Endothelial cell of umbilical vein (primary cell): ENCODE data around the gene GLOD4. TPM values are rescaled to one million over a fixed set of nuclear protein-coding genes. Genes with fewer than 3 reads are reported as not detected.

ENCODE experiments used
- BruUV-seq: library from RNA; stranded (reverse); fragments of 400-500 nt; replicated peaks from 2 replicates; lab custom pipeline; 2021; lab: Mats Ljungman, UMichigan
- CTCF ChIA-PET: fragments of 300-600, 350-600 bp; sonication (Branson Sonifier 250); formaldehyde crosslinking; loops from one replicate; lab custom pipeline; 2021; ENCODE audit warnings: antibody characterized with exemption, inconsistent platforms; lab: Charles Lee
- POLR2A ChIA-PET: fragments of 300-600, 350-600 bp; sonication (Branson Sonifier 250); formaldehyde crosslinking; loops from one replicate; lab custom pipeline; 2021; ENCODE audit warnings: antibody characterized with exemption, inconsistent platforms; lab: Charles Lee
- DNase-seq: peaks from one replicate; pipeline ENCODE4 v3.0.0-alpha.2; 2011; ENCODE audit warnings: low read depth, low spot score
- FAIRE-seq: peaks from 2 replicates; lab custom pipeline; 2011; peaks lifted over from hg19 to GRCh38; lab: Jason Lieb, UNC
- H2AFZ ChIP-seq: 2 replicates; pipeline ENCODE4 v1.6.0; 2012; ENCODE audit warnings: low read depth, low read length, control low read depth, inconsistent platforms
- H3K27ac ChIP-seq: 2 replicates; pipeline ENCODE4 v1.5.1; 2011; ENCODE audit warnings: low read depth, mild to moderate bottlenecking, control low read depth, low read length, moderate library complexity; ENCODE audit not compliant: insufficient read depth
- H3K27me3 ChIP-seq, 2 experiments: 2 replicates each; pipeline versions ENCODE4 v1.6.0 to v1.6.1; 2011; ENCODE audit warnings: low read length in 2 of 2, mixed read lengths in 1 of 2; ENCODE audit not compliant: control insufficient read depth in 2 of 2, insufficient read depth in 2 of 2
- H3K36me3 ChIP-seq, 2 experiments: 2 replicates in 1 of 2; 3 replicates in 1 of 2; pipeline ENCODE4 v1.5.1; 2011; ENCODE audit warnings: low read length in 2 of 2, mild to moderate bottlenecking in 1 of 2, moderate library complexity in 1 of 2; ENCODE audit not compliant: control insufficient read depth in 2 of 2, insufficient read depth in 2 of 2; ENCODE audit errors: extremely low read depth in 1 of 2
- H3K4me1 ChIP-seq: 3 replicates; pipeline ENCODE4 v1.5.1; 2011; ENCODE audit warnings: mild to moderate bottlenecking, low read length; ENCODE audit not compliant: control insufficient read depth, insufficient read depth; ENCODE audit errors: extremely low read depth
- H3K4me2 ChIP-seq: 2 replicates; pipeline ENCODE4 v1.6.1; 2011; ENCODE audit warnings: low read length, control low read depth, mixed read lengths; ENCODE audit not compliant: insufficient read depth
- H3K4me3 ChIP-seq, 3 experiments: fragments of 200-600 bp in 1 of 3; sonication (generic), shearing (Covaris generic) in 1 of 3; replicated peaks in 1 of 3; 2 replicates each; pipeline ENCODE4 v1.5.1; 2011 to 2016; ENCODE audit warnings: control low read depth in 3 of 3, low read length in 3 of 3, mild to moderate bottlenecking in 2 of 3, inconsistent platforms in 1 of 3, low read depth in 1 of 3, moderate library complexity in 1 of 3; ENCODE audit not compliant: insufficient read depth in 1 of 3
- H3K79me2 ChIP-seq: 2 replicates; pipeline ENCODE4 v1.6.0; 2012; ENCODE audit warnings: low read length, inconsistent platforms; ENCODE audit not compliant: control insufficient read depth, insufficient read depth
- H3K9ac ChIP-seq: replicated peaks from 2 replicates; pipeline ENCODE3; 2011; ENCODE audit warnings: low read length, control low read depth; ENCODE audit not compliant: insufficient read depth; ENCODE audit errors: extremely low read depth
- H3K9me1 ChIP-seq: replicated peaks from 3 replicates; pipeline ENCODE4 v1.6.0; 2011; ENCODE audit warnings: mild to moderate bottlenecking, low read length; ENCODE audit not compliant: control insufficient read depth, insufficient read depth; ENCODE audit errors: extremely low read depth
- H3K9me3 ChIP-seq: replicated peaks from 2 replicates; pipeline ENCODE4 v1.5.1; 2012; ENCODE audit warnings: low read length, inconsistent platforms; ENCODE audit not compliant: control insufficient read depth, insufficient read depth
- H4K20me1 ChIP-seq: replicated peaks from 2 replicates; pipeline ENCODE3; 2011; ENCODE audit warnings: mild to moderate bottlenecking, low read length; ENCODE audit not compliant: control insufficient read depth, insufficient read depth; ENCODE audit errors: extremely low read depth
- EZH2 ChIP-seq: IDR thresholded peaks from 2 replicates; pipeline ENCODE4 v1.6.1; 2012; ENCODE audit warnings: borderline replicate concordance, low read depth, mild to moderate bottlenecking, moderate library complexity, low read length, inconsistent platforms; ENCODE audit not compliant: severe bottlenecking
- GATA2 ChIP-seq: IDR thresholded peaks from 2 replicates; pipeline ENCODE4 v1.7.0; 2011; ENCODE audit warnings: low read depth, mild to moderate bottlenecking, moderate library complexity, mixed read lengths, low read length; ENCODE audit not compliant: insufficient read length, insufficient read depth
- JUN ChIP-seq: IDR thresholded peaks from 2 replicates; pipeline ENCODE4 v1.6.1; 2011; ENCODE audit warnings: borderline replicate concordance, low read depth; ENCODE audit not compliant: insufficient read length, insufficient read depth
- MYC ChIP-seq: IDR thresholded peaks from one replicate; pipeline ENCODE4 v1.6.1; 2011; ENCODE audit warnings: mild to moderate bottlenecking, low read depth, low read length
- POLR2A ChIP-seq: IDR thresholded peaks from 2 replicates; pipeline ENCODE4 v1.6.1; 2012; ENCODE audit warnings: low read depth, mild to moderate bottlenecking, control low read depth, low read length
- POLR2AphosphoS5 ChIP-seq: IDR thresholded peaks from 2 replicates; pipeline ENCODE4 v1.6.1; 2012; ENCODE audit warnings: low read depth, mild to moderate bottlenecking, control low read depth, low read length, moderate library complexity; ENCODE audit not compliant: insufficient read depth
- dilution Hi-C: fragments of 300-500 bp; cut with MboI; formaldehyde crosslinking; loops from one replicate; pipeline ENCODE4 v1.15.0; 2019; ENCODE audit warnings: low sequenced_read_pairs; ENCODE audit not compliant: extremely low pct_ligation_motif_present
- intact Hi-C: fragments of 100-400 bp; cut with micrococcal nuclease; formaldehyde crosslinking; loops from one replicate; pipeline ENCODE4 v1.10.0; 2022
- polyA plus RNA-seq, 4 experiments: library from polyadenylated mRNA; depleted of rRNA in 3 of 4; stranded (reverse) in 3 of 4; unstranded in 1 of 4; fragments of >200 nt; gene quantifications; 2 replicates each; pipeline versions ENCODE4 v1.2.1 to v1.2.3, GENCODE V29; 2011 to 2012; ENCODE audit warnings: missing spikeins in 1 of 4
- total RNA-seq: library from RNA; stranded (reverse); gene quantifications from 2 replicates; pipeline ENCODE4 v1.2.3, GENCODE V29; 2021
- TF ChIP-seq, protein P1 (sequence below), 2 donors: IDR thresholded peaks; 1 replicate in 1 of 2; 2 replicates in 1 of 2; pipeline ENCODE4 v1.5.1; 2011; ENCODE audit warnings: low read length in 2 of 2, mild to moderate bottlenecking in 2 of 2, moderate library complexity in 2 of 2, control low read depth in 1 of 2, inconsistent platforms in 1 of 2, low read depth in 1 of 2; ENCODE audit not compliant: insufficient read depth in 1 of 2; ENCODE audit errors: extremely low read depth in 1 of 2
- TF ChIP-seq, protein P2 (sequence below): IDR thresholded peaks from 2 replicates; pipeline ENCODE4 v1.6.1; 2011; ENCODE audit not compliant: insufficient read depth, insufficient read length

GLOD4 gene
- total and polyA plus RNA-seq, 2 donors (not counting 3 experiments of a cell fraction or from before 2014, with no cell fraction given): 41.3 to 84.2 TPM

DNA sequence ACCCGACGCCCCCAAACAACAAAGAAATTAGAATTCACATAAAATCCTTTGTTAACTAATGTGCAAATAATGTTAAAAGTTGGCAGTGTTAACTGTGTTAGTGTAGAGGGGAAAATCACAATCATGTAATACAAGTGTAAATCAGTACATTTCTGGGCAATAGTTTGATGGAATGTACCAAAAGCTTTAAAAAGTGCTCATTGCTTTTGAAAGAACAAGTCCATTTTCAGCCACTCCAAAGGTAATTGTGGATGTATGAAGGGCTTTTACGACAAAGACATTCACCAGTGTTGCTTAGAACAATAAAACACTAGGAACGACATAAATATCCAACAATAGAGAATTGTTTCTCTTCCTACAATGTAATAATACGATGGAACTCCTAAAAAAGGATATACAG is 9.1 kb downstream of the GLOD4 start:
- ChIA-PET CTCF (interaction anchor here (0.9 kb wide), 1 partner anchor 361 kb away, joined by 3 read pairs; no protein-coding TSS in a partner anchor), POLR2A (no interaction called here)
- BruUV-seq: no TSS peak

More for the DNA sequence above, 9.1 kb downstream of the GLOD4 start:
- H3K4me1 ChIP-seq: no peaks in the 10 kb centered on the region
- H3K36me3 ChIP-seq: peaks cover 16 to 40% of the 10 kb centered on the region in 2 experiments
- no peaks in the 10 kb centered on the region for H3K27me3 ChIP-seq
- peaks cover 2% of the 10 kb centered on the region for H4K20me1 ChIP-seq
- intact Hi-C loops: no loop called here
- DNase-seq (no peak), FAIRE-seq (peak; percentile 49)
- no peaks in the 10 kb centered on the region for H3K9me3 ChIP-seq
- no peak overlapping the region for H3K4me3 ChIP-seq
- TF ChIP-seq MYC: no peak
- TF ChIP-seq, protein P1, sequence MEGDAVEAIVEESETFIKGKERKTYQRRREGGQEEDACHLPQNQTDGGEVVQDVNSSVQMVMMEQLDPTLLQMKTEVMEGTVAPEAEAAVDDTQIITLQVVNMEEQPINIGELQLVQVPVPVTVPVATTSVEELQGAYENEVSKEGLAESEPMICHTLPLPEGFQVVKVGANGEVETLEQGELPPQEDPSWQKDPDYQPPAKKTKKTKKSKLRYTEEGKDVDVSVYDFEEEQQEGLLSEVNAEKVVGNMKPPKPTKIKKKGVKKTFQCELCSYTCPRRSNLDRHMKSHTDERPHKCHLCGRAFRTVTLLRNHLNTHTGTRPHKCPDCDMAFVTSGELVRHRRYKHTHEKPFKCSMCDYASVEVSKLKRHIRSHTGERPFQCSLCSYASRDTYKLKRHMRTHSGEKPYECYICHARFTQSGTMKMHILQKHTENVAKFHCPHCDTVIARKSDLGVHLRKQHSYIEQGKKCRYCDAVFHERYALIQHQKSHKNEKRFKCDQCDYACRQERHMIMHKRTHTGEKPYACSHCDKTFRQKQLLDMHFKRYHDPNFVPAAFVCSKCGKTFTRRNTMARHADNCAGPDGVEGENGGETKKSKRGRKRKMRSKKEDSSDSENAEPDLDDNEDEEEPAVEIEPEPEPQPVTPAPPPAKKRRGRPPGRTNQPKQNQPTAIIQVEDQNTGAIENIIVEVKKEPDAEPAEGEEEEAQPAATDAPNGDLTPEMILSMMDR (IDR thresholded peaks at IDR 0.05; ENCODE audit: extremely low read depth in 1 of 2, insufficient read depth in 1 of 2, low read depth in 1 of 2, low read length in 2 of 2): no peak
- no peak for TF ChIP-seq POLR2A
- no peak for TF ChIP-seq JUN
- no peak for TF ChIP-seq GATA2
- TF ChIP-seq, protein P2, sequence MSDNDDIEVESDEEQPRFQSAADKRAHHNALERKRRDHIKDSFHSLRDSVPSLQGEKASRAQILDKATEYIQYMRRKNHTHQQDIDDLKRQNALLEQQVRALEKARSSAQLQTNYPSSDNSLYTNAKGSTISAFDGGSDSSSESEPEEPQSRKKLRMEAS: no peak
- TF ChIP-seq POLR2AphosphoS5: no peak
- no peak for TF ChIP-seq EZH2
- dilution Hi-C loops: no loop called here
- H3K4me2 ChIP-seq: no peak overlapping the region
- H2AFZ ChIP-seq: no peak overlapping the region
- no peak overlapping the region for H3K27ac ChIP-seq
- no peaks in the 10 kb centered on the region for H3K79me2 ChIP-seq
- H3K9ac ChIP-seq: no peak overlapping the region
- H3K9me1 ChIP-seq: no peaks in the 10 kb centered on the region
